ENCODE measurements around the gene USP34.

DNA sequence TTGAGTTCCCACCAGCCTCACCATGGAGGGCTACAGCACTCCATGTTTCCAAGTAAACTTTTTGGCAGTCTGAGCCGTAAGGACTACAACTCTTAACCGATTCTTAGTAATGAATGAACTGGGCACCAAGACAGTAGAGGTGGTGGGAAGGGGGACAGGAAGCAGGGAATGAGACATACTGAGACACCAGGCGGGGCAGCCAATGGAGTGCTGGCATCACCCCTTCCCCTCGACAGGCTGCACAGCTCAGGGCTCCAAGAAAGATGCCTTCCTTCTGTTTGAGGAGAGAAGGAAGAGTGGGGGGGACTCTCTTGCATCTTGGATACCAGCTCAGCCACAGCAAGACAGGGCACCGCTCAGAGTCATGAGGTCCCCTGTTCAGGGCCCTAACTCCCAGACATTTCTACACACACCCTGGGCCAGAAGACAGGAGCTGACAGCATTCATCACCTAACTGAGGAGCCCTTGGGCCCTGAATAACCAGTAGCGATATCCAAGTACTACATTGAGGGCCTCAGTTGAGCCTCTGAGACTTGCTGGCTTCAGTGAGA is 45.2 kb downstream of the USP34 start:
- TF ChIP-seq CTCF (IDR thresholded peaks at IDR 0.05) (no peak), POLR2A (IDR thresholded peaks at IDR 0.05) (no peak)
